ENCODE data around the gene MAGIX.

The MAGIX gene

GRCh38 chrX:49198540-49199314, 36.2 kb downstream of the MAGIX start:
- TF ChIP-seq REST (IDR thresholded peaks at IDR 0.05; ENCODE audit: low read depth) (no peak), EP300 (IDR thresholded peaks at IDR 0.05; ENCODE audit: borderline replicate concordance) (no peak), TCF12 (IDR thresholded peaks at IDR 0.05; ENCODE audit: low read depth) (no peak), ZBTB7A (IDR thresholded peaks at IDR 0.05; ENCODE audit: low read depth) (no peak), TEAD4 (IDR thresholded peaks at IDR 0.05) (no peak), TAF1 (IDR thresholded peaks at IDR 0.05; ENCODE audit: low read depth) (no peak), RAD21 (IDR thresholded peaks at IDR 0.05; ENCODE audit: low read depth) (no peak), MAX (IDR thresholded peaks at IDR 0.05) (no peak), USF1 (IDR thresholded peaks at IDR 0.05) (no peak), FOXM1 (IDR thresholded peaks at IDR 0.05; ENCODE audit: borderline replicate concordance, low read depth) (no peak), EGR1 (IDR thresholded peaks at IDR 0.05) (no peak), NFIC (IDR thresholded peaks at IDR 0.05) (no peak)

GRCh38 chrX:49199315-49199595, 36.7 kb downstream of the MAGIX start:
- TF ChIP-seq REST (IDR thresholded peaks at IDR 0.05; ENCODE audit: low read depth) (no peak), CREB1 (IDR thresholded peaks at IDR 0.05; ENCODE audit: low read depth) (no peak), CEBPB (IDR thresholded peaks at IDR 0.05) (no peak), FOXM1 (IDR thresholded peaks at IDR 0.05; ENCODE audit: borderline replicate concordance, low read depth) (no peak), EGR1 (IDR thresholded peaks at IDR 0.05) (no peak), EP300 (IDR thresholded peaks at IDR 0.05; ENCODE audit: borderline replicate concordance) (no peak), MAX (IDR thresholded peaks at IDR 0.05) (no peak), TCF12 (IDR thresholded peaks at IDR 0.05; ENCODE audit: low read depth) (no peak), YY1 (IDR thresholded peaks at IDR 0.05; ENCODE audit: low read depth) (no peak), TEAD4 (IDR thresholded peaks at IDR 0.05) (no peak), NFIC (IDR thresholded peaks at IDR 0.05) (no peak), RAD21 (IDR thresholded peaks at IDR 0.05; ENCODE audit: low read depth) (no peak), ZBTB7A (IDR thresholded peaks at IDR 0.05; ENCODE audit: low read depth) (no peak), USF1 (IDR thresholded peaks at IDR 0.05) (no peak), TAF1 (IDR thresholded peaks at IDR 0.05; ENCODE audit: low read depth) (no peak)

- TF ChIP-seq TCF12 (IDR thresholded peaks at IDR 0.05; ENCODE audit: low read depth) = no peak; the same call in 1 of the 2 replicates
- no peak for TF ChIP-seq USF1 (IDR thresholded peaks at IDR 0.05)
- TF ChIP-seq EP300 (IDR thresholded peaks at IDR 0.05; ENCODE audit: borderline replicate concordance) = peak; percentile 85
- TF ChIP-seq REST (IDR thresholded peaks at IDR 0.05; ENCODE audit: low read depth) = peak; percentile 93
- peak; percentile 83 for TF ChIP-seq YY1 (IDR thresholded peaks at IDR 0.05; ENCODE audit: low read depth)
- no peak for TF ChIP-seq ZBTB7A (IDR thresholded peaks at IDR 0.05; ENCODE audit: low read depth)
- TF ChIP-seq RAD21 (IDR thresholded peaks at IDR 0.05; ENCODE audit: low read depth) = no peak
- TF ChIP-seq EGR1 (IDR thresholded peaks at IDR 0.05) = peak; percentile 40; the same call in 1 of the 2 replicates
- no peak for TF ChIP-seq CREB1 (IDR thresholded peaks at IDR 0.05; ENCODE audit: low read depth)
- no peak for TF ChIP-seq CEBPB (IDR thresholded peaks at IDR 0.05)
- TF ChIP-seq TEAD4 (IDR thresholded peaks at IDR 0.05) = 0 out of 2 replicates have a peak, but pooled peaks have one; percentile 22
- TF ChIP-seq MAX (IDR thresholded peaks at IDR 0.05) = peak; percentile 78
- no peak for TF ChIP-seq FOXM1 (IDR thresholded peaks at IDR 0.05; ENCODE audit: borderline replicate concordance, low read depth)
- peak; percentile 66; the same call in 1 of the 2 replicates for TF ChIP-seq TAF1 (IDR thresholded peaks at IDR 0.05; ENCODE audit: low read depth)
Observed at GRCh38 chrX:49199906-49200771, 37.6 kb downstream of the MAGIX start, which contains the start of gene SYP. SYP (minus strand) TSS chrX:49200193; CDS start chrX:49200186, 7 bp downstream.

Measured in Ishikawa (cell line).